GM12878 (cell line): Measurements from ENCODE around the gene CADPS. TPM values are rescaled to one million over a fixed set of nuclear protein-coding genes. Genes with fewer than 3 reads are reported as not detected.

Experiments
- ATAC-seq: fragments of 200-7000 bp; cut with Tn5 transposase; 3 replicates; pipeline ENCODE4 v1.9.1; 2020; ENCODE audit warnings: mild to moderate bottlenecking, moderate library complexity
- BruUV-seq: library from RNA; stranded (reverse); fragments of 400-500 nt; replicated peaks from 2 replicates; lab custom pipeline; 2021; lab: Mats Ljungman, UMichigan
- CTCF ChIA-PET: fragments of 300-600 bp; sonication (Branson Sonifier 250); formaldehyde crosslinking; extraction: SDS; loops from one replicate; lab custom pipeline; 2021; ENCODE audit warnings: inconsistent platforms; lab: Yijun Ruan, JAX
- POLR2A ChIA-PET: fragments of 350-600 bp; formaldehyde crosslinking; extraction: SDS; loops from one replicate; lab custom pipeline; 2021; ENCODE audit warnings: inconsistent platforms; lab: Charles Lee
- RAD21 ChIA-PET: fragments of 300-600 bp; sonication (Branson Sonifier 250); formaldehyde crosslinking; loops from one replicate; lab custom pipeline; 2023; ENCODE audit warnings: antibody characterized with exemption; ENCODE audit not compliant: unreplicated experiment; lab: Charles Lee
- SMC1A ChIA-PET: fragments of 300-600 bp; sonication (Branson Sonifier 250); formaldehyde crosslinking; loops from one replicate; lab custom pipeline; 2023; ENCODE audit not compliant: unreplicated experiment, uncharacterized antibody; lab: Charles Lee
- DNase-seq: peaks from one replicate; pipeline ENCODE4 v3.0.0-alpha.2; 2011; ENCODE audit warnings: low read depth, low spot score
- FAIRE-seq: peaks from 3 replicates; lab custom pipeline; 2011; peaks lifted over from hg19 to GRCh38; lab: Jason Lieb, UNC
- H2AFZ ChIP-seq: 2 replicates; pipeline ENCODE4 v1.6.0; 2011; ENCODE audit warnings: low read depth, low read length, control low read depth; ENCODE audit not compliant: control insufficient read depth
- H3K27ac ChIP-seq: 2 replicates; pipeline ENCODE4 v1.5.1; 2011; ENCODE audit warnings: control low read depth; ENCODE audit not compliant: control insufficient read depth, insufficient read depth
- H3K27me3 ChIP-seq, 2 experiments: replicated peaks in 1 of 2; 2 replicates each; pipeline versions ENCODE4 v1.6.0 to v1.6.1; 2011; ENCODE audit warnings: low read length in 1 of 2; ENCODE audit not compliant: control insufficient read depth in 2 of 2, insufficient read depth in 2 of 2
- H3K36me3 ChIP-seq, 2 experiments: 2 replicates each; pipeline ENCODE4 v1.5.1; 2011; ENCODE audit warnings: low read length in 1 of 2; ENCODE audit not compliant: control insufficient read depth in 2 of 2, insufficient read depth in 2 of 2
- H3K4me1 ChIP-seq: 2 replicates; pipeline ENCODE4 v1.6.1; 2011; ENCODE audit warnings: mild to moderate bottlenecking, low read length, moderate library complexity, mixed read lengths; ENCODE audit not compliant: control insufficient read depth, insufficient read depth
- H3K4me2 ChIP-seq: 2 replicates; pipeline ENCODE4 v1.6.0; 2011; ENCODE audit warnings: control low read depth; ENCODE audit not compliant: control insufficient read depth, insufficient read depth
- H3K4me3 ChIP-seq: fragments of 200-600 bp; sonication (generic); 2 replicates; pipeline ENCODE4 v1.5.1; 2016
- H3K79me2 ChIP-seq: 2 replicates; pipeline ENCODE4 v1.6.0; 2011; ENCODE audit warnings: low read length; ENCODE audit not compliant: control insufficient read depth, insufficient read depth
- H3K9ac ChIP-seq: 2 replicates; pipeline ENCODE4 v1.8.0; 2011; ENCODE audit warnings: low read length, control low read depth, mixed read lengths; ENCODE audit not compliant: control insufficient read depth, insufficient read depth
- H3K9me3 ChIP-seq: replicated peaks from 3 replicates; pipeline ENCODE4 v1.5.1; 2011; ENCODE audit warnings: mild to moderate bottlenecking, low read length; ENCODE audit not compliant: control insufficient read depth, insufficient read depth
- H4K20me1 ChIP-seq: 2 replicates; pipeline ENCODE4 v1.6.0; 2011; ENCODE audit not compliant: control insufficient read depth, insufficient read depth
- BCL11A ChIP-seq: IDR thresholded peaks from 2 replicates; pipeline ENCODE4 v1.6.1; 2011; ENCODE audit warnings: low read depth, low read length
- CBFB ChIP-seq: IDR thresholded peaks from 2 replicates; pipeline ENCODE4 v1.6.1; 2016; ENCODE audit warnings: antibody characterized with exemption, low read depth
- EZH2 ChIP-seq: IDR thresholded peaks from 2 replicates; pipeline ENCODE4 v1.6.1; 2012; ENCODE audit warnings: low read depth, mild to moderate bottlenecking, control low read depth, inconsistent platforms, low read length, borderline replicate concordance; ENCODE audit not compliant: control insufficient read depth
- FOS ChIP-seq: IDR thresholded peaks from 3 replicates; pipeline ENCODE4 v1.6.1; 2011; ENCODE audit warnings: borderline replicate concordance; ENCODE audit not compliant: insufficient read length; ENCODE audit errors: extremely low read depth
- IRF3 ChIP-seq: fragments of 450-650 bp; IDR thresholded peaks from 2 replicates; pipeline ENCODE4 v1.6.1; 2014; ENCODE audit warnings: mild to moderate bottlenecking
- IRF4 ChIP-seq: IDR thresholded peaks from 2 replicates; pipeline ENCODE4 v1.6.1; 2011; ENCODE audit warnings: low read depth, low read length
- MEF2A ChIP-seq: IDR thresholded peaks from 2 replicates; pipeline ENCODE4 v1.6.1; 2011; ENCODE audit warnings: low read depth, mild to moderate bottlenecking, low read length, moderate library complexity; ENCODE audit not compliant: insufficient read depth
- RUNX3 ChIP-seq: IDR thresholded peaks from 2 replicates; pipeline ENCODE4 v1.6.1; 2012; ENCODE audit warnings: low read length, inconsistent platforms
- SREBF2 ChIP-seq: IDR thresholded peaks from 2 replicates; pipeline ENCODE4 v1.6.1; 2012; ENCODE audit warnings: mild to moderate bottlenecking, low read length
- TCF3 ChIP-seq: IDR thresholded peaks from 2 replicates; pipeline ENCODE4 v1.6.1; 2012; ENCODE audit warnings: low read depth, mild to moderate bottlenecking, low read length, borderline replicate concordance; ENCODE audit not compliant: insufficient read depth
- YBX1 ChIP-seq: fragments of 450-650 bp; IDR thresholded peaks from 2 replicates; pipeline ENCODE4 v1.6.1; 2016; ENCODE audit warnings: antibody characterized with exemption
- ZBED1 ChIP-seq: IDR thresholded peaks from 2 replicates; pipeline ENCODE4 v1.6.1; 2016; ENCODE audit warnings: borderline replicate concordance
- ZBTB4 ChIP-seq: fragments of 450-650 bp; formaldehyde crosslinking; IDR thresholded peaks from 2 replicates; pipeline ENCODE4 v1.4.0; 2022; ENCODE audit warnings: mild to moderate bottlenecking, moderate library complexity
- ZNF207 ChIP-seq: fragments of 450-650 bp; IDR thresholded peaks from 2 replicates; pipeline ENCODE4 v1.6.1; 2014; ENCODE audit warnings: antibody characterized with exemption, mild to moderate bottlenecking, borderline replicate concordance
- WGBS: methylation state at CpG from one replicate; pipeline ENCODE4 v1.1.6; 2016; ENCODE audit warnings: low lambda C conversion rate; ENCODE audit not compliant: insufficient replicate concordance, insufficient coverage; ENCODE audit errors: missing lambda C conversion rate; 5-methylcytosine and 5-hydroxymethylcytosine counted together
- in situ Hi-C: fragments of 300-500 bp; cut with MboI; formaldehyde crosslinking; loops from 9 replicates; pipeline ENCODE4 v1.14.3; 2018; ENCODE audit warnings: mixed read lengths
- intact Hi-C: fragments of 100-400 bp; cut with micrococcal nuclease; formaldehyde crosslinking; loops from one replicate; pipeline ENCODE4 v1.14.2; 2022; ENCODE audit not compliant: unreplicated experiment
- polyA plus RNA-seq, 11 experiments: library from polyadenylated mRNA; depleted of rRNA in 4 of 11; unstranded in 6 of 11; stranded (reverse) in 5 of 11; fragments of >200 nt; fragmentation: Nextera tagmentation in 4 of 11; fragmentation: Illumina TruSeq in 1 of 11; extraction: Ambion mirVana in 4 of 11; extraction: Trizol in 1 of 11; gene quantifications; 1 replicate in 1 of 11; 2 replicates in 10 of 11; pipeline versions ENCODE4 v1.2.1 to v1.2.3, GENCODE V29; 2011 to 2016; ENCODE audit warnings: inconsistent platforms in 2 of 11, missing spikeins in 2 of 11, low read depth in 1 of 11
- total RNA-seq, 4 experiments: library from RNA; depleted of rRNA in 3 of 4; stranded (reverse); fragments of >200 nt in 3 of 4; fragmentation: Illumina TruSeq in 1 of 4; extraction: Trizol in 1 of 4; gene quantifications; 2 replicates each; pipeline versions ENCODE4 v1.2.1 to v1.2.3, GENCODE V29; 2013 to 2021

CADPS gene
- total and polyA plus RNA-seq, 10 of the 15 experiments (the other 5 are each of a cell fraction or from before 2014, with no cell fraction given): 0.20 TPM; not detected in 9

GRCh38 chr3:62586356-62586755 is 288.9 kb downstream of the CADPS start:
- H3K9me3 ChIP-seq: no peaks in the 10 kb centered on the region
- no peak for DNase-seq
- no peak overlapping the region for H3K4me3 ChIP-seq
- no peak for TF ChIP-seq ZBTB4
- TF ChIP-seq YBX1: no peak
- no peaks in the 10 kb centered on the region for H3K27me3 ChIP-seq
- 35% methylated on average over 1 of the region's 1 CpG for WGBS
- no peak overlapping the region for H2AFZ ChIP-seq
- H3K36me3 ChIP-seq: no peaks in the 10 kb centered on the region
- H3K9ac ChIP-seq: no peak overlapping the region
- no TSS peak for BruUV-seq
- no peaks in the 10 kb centered on the region for H3K4me1 ChIP-seq
- in situ Hi-C loops (no loop called here), intact Hi-C loops (no loop called here)
- no peak for FAIRE-seq
- CTCF ChIA-PET: interaction anchor here (0.6 kb wide), 1 partner anchor 1528 kb away, joined by 3 read pairs; no protein-coding TSS in a partner anchor
- H4K20me1 ChIP-seq: no peaks in the 10 kb centered on the region
- H3K79me2 ChIP-seq: no peaks in the 10 kb centered on the region
- RAD21 ChIA-PET: no interaction called here
- no peak for ATAC-seq
- POLR2A ChIA-PET: no interaction called here
- SMC1A ChIA-PET: no interaction called here
- H3K4me2 ChIP-seq: no peak overlapping the region
- no peak overlapping the region for H3K27ac ChIP-seq

- DNase-seq (no peak), FAIRE-seq (no peak), ATAC-seq (no peak)
- Histone ChIP-seq H3K36me3 (no peaks in the 10 kb centered on the region), H3K4me2 (no peak overlapping the region), H3K79me2 (no peaks in the 10 kb centered on the region), H3K4me3 (no peak overlapping the region), H3K27me3 (no peaks in the 10 kb centered on the region), H3K27ac (no peak overlapping the region), H2AFZ (no peak overlapping the region), H3K4me1 (no peaks in the 10 kb centered on the region), H4K20me1 (no peaks in the 10 kb centered on the region), H3K9ac (no peak overlapping the region), H3K9me3 (no peaks in the 10 kb centered on the region)
- CTCF ChIA-PET: no interaction called here
- intact Hi-C loops (no loop called here), in situ Hi-C loops (no loop called here)
- SMC1A ChIA-PET: no interaction called here
- POLR2A ChIA-PET: no interaction called here
- 28% methylated on average over 4 of the region's 4 CpGs for WGBS
- RAD21 ChIA-PET: no interaction called here
- no TSS peak for BruUV-seq
- TF ChIP-seq TCF3: no peak
- TF ChIP-seq IRF4: no peak
- TF ChIP-seq IRF3: no peak
- no peak for TF ChIP-seq RUNX3
- no peak for TF ChIP-seq SREBF2
- no peak for TF ChIP-seq CBFB
- no peak for TF ChIP-seq ZNF207
- no peak for TF ChIP-seq EZH2
- no peak for TF ChIP-seq MEF2A
- TF ChIP-seq FOS: no peak
- no peak for TF ChIP-seq ZBED1
- no peak for TF ChIP-seq BCL11A
Observed at GRCh38 chr3:62585861-62586260, 289.4 kb downstream of the CADPS start.
